ENCODE measurements around the gene STEAP3. TPM values are rescaled to one million over a fixed set of nuclear protein-coding genes. Genes with fewer than 3 reads are reported as not detected.
A peak's percentile ranks its signal among the peaks of the same experiment; 100 is the strongest.

The STEAP3 gene
- total and polyA plus RNA-seq, 8 donors, result 2.9 to 56.7 (median 12.6) TPM

DNA sequence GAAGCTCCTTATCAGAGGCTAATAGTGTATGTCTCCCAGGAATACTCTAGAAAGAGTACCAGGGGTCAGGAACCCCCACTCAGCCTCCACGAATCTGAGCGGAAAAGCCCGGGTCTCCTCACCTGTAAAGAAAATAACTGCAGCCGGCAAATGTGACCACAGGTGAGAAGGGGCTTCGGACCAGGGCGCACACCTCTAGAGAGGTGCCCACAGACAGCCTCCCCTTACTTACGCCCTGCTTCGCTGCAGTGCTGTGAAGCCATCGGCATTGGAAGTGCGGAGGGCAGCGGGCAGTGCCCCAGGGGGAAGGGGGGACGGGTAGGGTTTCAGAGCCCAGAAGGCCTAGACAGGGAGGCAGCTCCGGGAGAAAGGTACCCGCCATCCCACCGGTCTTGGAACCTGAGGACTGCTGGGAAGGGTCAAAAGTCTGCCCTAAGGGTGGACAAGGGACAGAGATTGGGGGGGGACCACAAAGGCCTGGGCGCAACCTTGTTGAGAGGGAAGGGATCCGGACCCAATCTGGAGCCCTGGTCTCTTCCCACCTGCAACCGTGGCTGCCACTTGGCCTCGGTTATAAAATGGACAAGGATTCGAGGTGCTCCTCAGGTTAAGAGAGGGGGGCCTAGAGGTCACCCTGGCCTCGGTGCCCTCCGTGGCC, 642 bp upstream of the STEAP3 start:
- Histone ChIP-seq H3K27ac (peak overlapping the region; percentile 76 to 86 (median 81)), H3K27me3 (peaks cover 0 to 9% (median 0%) of the 10 kb centered on the region in 3 donors), H3K4me1 (peaks cover 35 to 52% (median 47%) of the 10 kb centered on the region in 4 donors), H3K36me3 (no peaks in the 10 kb centered on the region), H3K4me3 (peak overlapping the region; percentile 63 to 81 (median 66)), H3K9me3 (no peaks in the 10 kb centered on the region)
- DNase-seq, result no peak
- no peak for TF ChIP-seq POLR2A (IDR thresholded peaks at IDR 0.05)
- TF ChIP-seq, protein P1, sequence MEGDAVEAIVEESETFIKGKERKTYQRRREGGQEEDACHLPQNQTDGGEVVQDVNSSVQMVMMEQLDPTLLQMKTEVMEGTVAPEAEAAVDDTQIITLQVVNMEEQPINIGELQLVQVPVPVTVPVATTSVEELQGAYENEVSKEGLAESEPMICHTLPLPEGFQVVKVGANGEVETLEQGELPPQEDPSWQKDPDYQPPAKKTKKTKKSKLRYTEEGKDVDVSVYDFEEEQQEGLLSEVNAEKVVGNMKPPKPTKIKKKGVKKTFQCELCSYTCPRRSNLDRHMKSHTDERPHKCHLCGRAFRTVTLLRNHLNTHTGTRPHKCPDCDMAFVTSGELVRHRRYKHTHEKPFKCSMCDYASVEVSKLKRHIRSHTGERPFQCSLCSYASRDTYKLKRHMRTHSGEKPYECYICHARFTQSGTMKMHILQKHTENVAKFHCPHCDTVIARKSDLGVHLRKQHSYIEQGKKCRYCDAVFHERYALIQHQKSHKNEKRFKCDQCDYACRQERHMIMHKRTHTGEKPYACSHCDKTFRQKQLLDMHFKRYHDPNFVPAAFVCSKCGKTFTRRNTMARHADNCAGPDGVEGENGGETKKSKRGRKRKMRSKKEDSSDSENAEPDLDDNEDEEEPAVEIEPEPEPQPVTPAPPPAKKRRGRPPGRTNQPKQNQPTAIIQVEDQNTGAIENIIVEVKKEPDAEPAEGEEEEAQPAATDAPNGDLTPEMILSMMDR (IDR thresholded peaks at IDR 0.05), result no peak
- no peak for TF ChIP-seq EP300 (IDR thresholded peaks at IDR 0.05)
- 70 to 76% (median 74%) methylated on average over 15 to 22 of the region's 22 CpGs for WGBS, 5 donors
- intact Hi-C loops (cut with DNase I; ENCODE audit: low total_unique reads), result no loop called here

DNA sequence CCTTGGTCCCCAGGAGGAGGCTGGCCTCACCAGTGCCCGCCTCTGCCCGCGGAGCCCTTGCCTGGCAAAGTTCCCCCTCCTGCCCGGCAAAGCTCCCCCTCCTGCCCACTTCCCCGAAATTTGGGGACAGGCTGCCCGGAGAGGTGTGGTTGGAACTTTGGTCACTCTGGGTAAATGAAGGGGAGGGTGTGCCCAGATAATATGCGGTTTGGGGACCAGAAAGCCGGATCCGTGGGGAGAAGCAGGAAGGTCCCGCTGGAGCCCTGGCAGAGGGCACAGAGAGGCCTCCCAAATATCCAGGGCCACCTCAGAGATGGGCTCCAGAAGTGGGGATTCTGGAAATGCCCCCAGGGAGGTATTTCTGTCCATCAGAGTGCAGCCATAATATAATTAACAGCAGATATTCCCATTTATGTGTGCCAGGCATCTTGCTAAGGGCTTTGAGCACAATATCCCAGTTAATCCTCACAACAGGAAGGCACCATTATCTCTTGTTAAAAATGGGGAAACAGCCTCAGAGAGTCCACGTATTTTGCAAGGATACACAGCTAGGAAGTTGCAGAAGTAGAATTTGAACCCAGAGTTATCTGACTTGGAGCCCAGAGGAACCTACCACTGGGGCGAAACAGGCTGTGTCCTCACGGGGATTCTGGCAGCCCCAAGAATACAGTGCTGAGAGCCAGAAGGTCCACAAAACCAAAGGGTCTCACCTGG, 914 bp downstream of the STEAP3 start:
- peak overlapping the region; percentile 76 to 86 (median 81) for H3K27ac ChIP-seq
- TF ChIP-seq, protein P1 (IDR thresholded peaks at IDR 0.05), result no peak
- TF ChIP-seq POLR2A (IDR thresholded peaks at IDR 0.05) (no peak), POLR2AphosphoS5 (IDR thresholded peaks at IDR 0.05) (no peak)
- WGBS, 5 donors, result 12 to 25% (median 16%) methylated on average over 13 of the region's 13 CpGs
- H3K36me3 ChIP-seq, result no peaks in the 10 kb centered on the region
- DNase-seq, result no peak
- no peaks in the 10 kb centered on the region for H3K9me3 ChIP-seq
- H3K4me3 ChIP-seq, result peak overlapping the region; percentile 63 to 81 (median 66)
- peaks cover 0 to 9% (median 0%) of the 10 kb centered on the region in 3 donors for H3K27me3 ChIP-seq
- H3K4me1 ChIP-seq, result peaks cover 25 to 41% (median 38%) of the 10 kb centered on the region in 4 donors
- intact Hi-C loops (cut with DNase I; ENCODE audit: low total_unique reads), result no loop called here

DNA sequence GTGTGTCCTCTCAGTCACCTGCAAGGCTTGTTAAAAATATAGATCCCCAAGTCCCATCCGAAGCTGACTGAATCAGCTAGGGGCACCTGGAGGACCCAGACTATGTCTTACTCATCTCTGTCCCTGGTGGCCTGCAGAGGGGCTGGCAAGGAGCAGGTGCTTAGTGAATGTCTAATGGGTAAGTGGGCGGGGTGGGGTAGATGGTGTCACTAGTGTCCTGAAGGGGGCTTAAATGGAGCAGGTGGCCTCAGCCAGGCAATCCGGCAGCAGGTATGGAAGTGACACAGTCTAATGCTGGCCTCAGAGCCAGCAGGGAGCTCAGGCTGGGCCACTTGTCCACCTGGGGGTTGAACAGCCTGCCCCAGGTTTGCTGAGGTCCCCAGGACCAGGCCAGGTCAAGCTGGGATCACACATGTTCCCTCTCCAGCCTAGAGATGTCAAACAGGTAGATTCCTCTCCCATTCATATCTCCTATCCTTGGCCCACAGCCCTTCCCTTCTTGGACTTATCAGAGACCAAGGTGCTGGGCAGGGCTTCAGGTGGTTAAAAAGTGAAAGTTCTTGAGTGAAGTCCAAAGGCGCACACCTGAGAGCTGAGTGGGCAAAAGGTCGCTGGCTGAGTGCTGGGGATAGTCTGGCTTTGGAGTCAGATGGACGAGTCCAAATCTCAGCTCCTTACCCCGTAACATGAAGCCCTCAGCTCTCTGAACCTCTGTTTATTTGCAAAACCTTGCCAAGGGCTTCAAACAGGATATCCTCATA, 1.7 kb downstream of the STEAP3 start:
- Histone ChIP-seq H3K27me3 (peaks cover 0 to 9% (median 0%) of the 10 kb centered on the region in 3 donors), H3K27ac (peak overlapping the region; percentile 72 to 86 (median 81)), H3K4me3 (peak overlapping the region in 3 of 4 donors; percentile 63 to 81 (median 63)), H3K4me1 (peaks cover 22 to 39% (median 36%) of the 10 kb centered on the region in 4 donors), H3K9me3 (no peaks in the 10 kb centered on the region), H3K36me3 (no peaks in the 10 kb centered on the region)
- TF ChIP-seq POLR2AphosphoS5 (IDR thresholded peaks at IDR 0.05), result peak in 2 of 3 donors; percentile 18 to 40
- TF ChIP-seq, protein P1 (IDR thresholded peaks at IDR 0.05), result no peak
- TF ChIP-seq EP300 (IDR thresholded peaks at IDR 0.05), result no peak
- TF ChIP-seq POLR2A (IDR thresholded peaks at IDR 0.05), result no peak
- WGBS, 5 donors, result 35 to 64% (median 53%) methylated on average over 7 of the region's 7 CpGs
- peak; percentile 60 to 75 for DNase-seq
- intact Hi-C loops (cut with DNase I; ENCODE audit: low total_unique reads), result no loop called here

DNA sequence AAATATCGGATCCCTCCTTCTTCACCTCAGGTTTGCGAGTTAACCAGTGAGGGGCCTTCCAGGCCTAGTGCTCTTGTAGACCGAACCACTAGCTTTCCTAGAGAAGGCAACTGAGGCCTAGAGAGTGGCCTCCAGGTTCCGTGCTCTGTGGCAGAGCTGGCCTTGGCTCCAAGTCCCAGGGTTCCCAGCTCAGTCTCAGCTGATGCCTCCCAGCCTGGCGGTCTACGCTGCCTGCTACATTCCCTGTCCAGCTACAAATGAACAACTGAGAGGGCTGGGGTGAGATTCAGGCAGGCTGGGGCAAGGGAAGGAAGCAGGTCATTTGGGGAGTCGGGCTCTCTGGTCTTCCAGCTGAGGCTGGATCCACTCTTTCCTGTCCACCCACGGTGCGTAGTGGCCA, 2.3 kb downstream of the STEAP3 start:
- no peaks in the 10 kb centered on the region for H3K36me3 ChIP-seq
- TF ChIP-seq, protein P1 (IDR thresholded peaks at IDR 0.05), result no peak
- TF ChIP-seq POLR2A (IDR thresholded peaks at IDR 0.05) (no peak), POLR2AphosphoS5 (IDR thresholded peaks at IDR 0.05) (no peak), EP300 (IDR thresholded peaks at IDR 0.05) (no peak)
- H3K4me1 ChIP-seq, result peaks cover 22 to 40% (median 38%) of the 10 kb centered on the region in 4 donors
- intact Hi-C loops (cut with DNase I; ENCODE audit: low total_unique reads), result no loop called here
- 54 to 70% (median 59%) methylated on average over 8 to 9 of the region's 9 CpGs for WGBS, 5 donors
- peaks cover 0 to 9% (median 0%) of the 10 kb centered on the region in 3 donors for H3K27me3 ChIP-seq
- H3K9me3 ChIP-seq, result no peaks in the 10 kb centered on the region
- DNase-seq, result no peak
- peak overlapping the region; percentile 15 to 86 (median 81) for H3K27ac ChIP-seq
- peak overlapping the region in 1 of 4 donors; percentile 17 for H3K4me3 ChIP-seq
